Liver (tissue), 9 donors: ENCODE data around the gene CRK. TPM values are rescaled to one million over a fixed set of nuclear protein-coding genes. Genes with fewer than 3 reads are reported as not detected.

Source experiments
- DNase-seq: peaks from one replicate; pipeline ENCODE4 v3.0.0-alpha.2; 2017; ENCODE audit warnings: low spot score
- H3K27ac ChIP-seq, 2 donors: one replicate each; pipeline ENCODE4 v1.7.0; 2013; ENCODE audit warnings: inconsistent platforms in 2 of 2, low read length in 2 of 2, control low read depth in 1 of 2, low read depth in 1 of 2, mild to moderate bottlenecking in 1 of 2
- H3K27me3 ChIP-seq, 4 donors: one replicate each; pipeline versions ENCODE4 v1.6.1 to v1.7.0; 2013; ENCODE audit warnings: low read length in 3 of 4, inconsistent platforms in 1 of 4, mild to moderate bottlenecking in 1 of 4, moderate library complexity in 1 of 4; ENCODE audit not compliant: control insufficient read depth in 4 of 4, insufficient read depth in 4 of 4
- H3K36me3 ChIP-seq, 4 donors: one replicate each; pipeline versions ENCODE4 v1.6.1 to v1.7.0; 2013; ENCODE audit warnings: low read length in 3 of 4, mild to moderate bottlenecking in 3 of 4, low read depth in 1 of 4, moderate library complexity in 1 of 4; ENCODE audit not compliant: control insufficient read depth in 4 of 4, insufficient read depth in 3 of 4
- H3K4me1 ChIP-seq, 4 donors: one replicate each; pipeline versions ENCODE4 v1.6.1 to v1.7.0; 2013; ENCODE audit warnings: low read length in 3 of 4, mild to moderate bottlenecking in 3 of 4, moderate library complexity in 1 of 4; ENCODE audit not compliant: control insufficient read depth in 4 of 4, insufficient read depth in 4 of 4
- H3K4me3 ChIP-seq, 3 donors: one replicate each; pipeline versions ENCODE4 v1.6.1 to v1.7.0; 2013; ENCODE audit warnings: low read length in 3 of 3, control low read depth in 1 of 3, low read depth in 1 of 3, mild to moderate bottlenecking in 1 of 3
- H3K9ac ChIP-seq, 2 donors: one replicate each; pipeline ENCODE4 v1.7.0; 2013; ENCODE audit warnings: low read length in 2 of 2, mild to moderate bottlenecking in 2 of 2, moderate library complexity in 2 of 2, control low read depth in 1 of 2, low read depth in 1 of 2
- H3K9me3 ChIP-seq, 4 donors: one replicate each; pipeline versions ENCODE4 v1.6.1 to v1.7.0; 2013; ENCODE audit warnings: low read length in 3 of 4; ENCODE audit not compliant: control insufficient read depth in 4 of 4
- ATF3 ChIP-seq: IDR thresholded peaks from 2 replicates; pipeline ENCODE4 v1.6.1; 2016; ENCODE audit warnings: antibody characterized with exemption
- CTCF ChIP-seq: fragments of 150-350 bp; IDR thresholded peaks from 2 replicates; pipeline ENCODE4 v1.5.1; 2017; ENCODE audit warnings: improper control_type of control experiment, low read depth, low read length; ENCODE audit not compliant: missing input control
- EGR1 ChIP-seq, 2 donors: IDR thresholded peaks; 2 replicates each; pipeline ENCODE4 v1.6.1; 2016 to 2018; ENCODE audit warnings: antibody characterized with exemption in 2 of 2, low read depth in 2 of 2
- FOXA1 ChIP-seq: IDR thresholded peaks from 2 replicates; pipeline ENCODE4 v1.6.1; 2016; ENCODE audit warnings: antibody characterized with exemption
- FOXA2 ChIP-seq: IDR thresholded peaks from 2 replicates; pipeline ENCODE4 v1.6.1; 2016; ENCODE audit warnings: antibody characterized with exemption
- GABPA ChIP-seq, 2 donors: IDR thresholded peaks in 1 of 2; conservative IDR thresholded peaks in 1 of 2; 2 replicates each; pipeline ENCODE4 v1.6.1; 2016; ENCODE audit warnings: antibody characterized with exemption in 2 of 2, mild to moderate bottlenecking in 1 of 2, moderate library complexity in 1 of 2
- HNF4A ChIP-seq, 2 donors: conservative IDR thresholded peaks; 2 replicates each; pipeline ENCODE4 v1.6.1; 2016; ENCODE audit warnings: antibody characterized with exemption in 2 of 2, mild to moderate bottlenecking in 2 of 2
- JUND ChIP-seq, 2 donors: IDR thresholded peaks; 2 replicates each; pipeline ENCODE4 v1.6.1; 2016; ENCODE audit warnings: antibody characterized with exemption in 2 of 2
- NR2F2 ChIP-seq: IDR thresholded peaks from 2 replicates; pipeline ENCODE4 v1.6.1; 2016; ENCODE audit warnings: antibody characterized with exemption
- RAD21 ChIP-seq, 2 donors: IDR thresholded peaks; 2 replicates each; pipeline ENCODE4 v1.6.1; 2016; ENCODE audit warnings: antibody characterized with exemption in 2 of 2, mild to moderate bottlenecking in 2 of 2
- RXRA ChIP-seq, 2 donors: IDR thresholded peaks; 2 replicates each; pipeline ENCODE4 v1.6.1; 2017 to 2018; ENCODE audit warnings: antibody characterized with exemption in 2 of 2, mild to moderate bottlenecking in 1 of 2
- SP1 ChIP-seq: IDR thresholded peaks from 2 replicates; pipeline ENCODE4 v1.6.1; 2018; ENCODE audit warnings: antibody characterized with exemption, mild to moderate bottlenecking
- TAF1 ChIP-seq: conservative IDR thresholded peaks from 2 replicates; pipeline ENCODE4 v1.6.1; 2016; ENCODE audit warnings: antibody characterized with exemption, mild to moderate bottlenecking
- WGBS: extraction: QIAGEN DNeasy Blood & Tissue Kit; methylation state at CpG from one replicate; pipeline ENCODE4 v1.1.7; 2013; 5-methylcytosine and 5-hydroxymethylcytosine counted together
- polyA plus RNA-seq, 2 donors: library from polyadenylated mRNA; stranded (reverse) in 1 of 2; unstranded in 1 of 2; fragments of 200-250 nt in 1 of 2; fragments of >200 nt in 1 of 2; fragmentation: Nextera tagmentation in 1 of 2; extraction: Ambion mirVana in 1 of 2; gene quantifications; one replicate each; pipeline versions ENCODE4 v1.2.1 to v1.2.3, GENCODE V29; 2013 to 2015
- total RNA-seq, 2 donors: library from RNA; depleted of rRNA; stranded (reverse); fragments of >200 nt; gene quantifications; one replicate each; pipeline ENCODE4 v1.2.3, GENCODE V29; 2014
- TF ChIP-seq, protein P1 (sequence below): IDR thresholded peaks from 2 replicates; pipeline ENCODE4 v1.6.1; 2016; ENCODE audit warnings: antibody characterized with exemption
- donor health status: healthy.
- donor health status: healthy.
- donor health status: healthy.
- donor health status: healthy.
- donor health status: healthy.

Gene CRK
- total and polyA plus RNA-seq, 4 donors, result 29.5 to 69.9 (median 34.8) TPM

- TF ChIP-seq CTCF (no peak), RAD21 (IDR thresholded peaks at IDR 0.05) (peak; percentile 7 to 47), NR2F2 (peak; percentile 60), FOXA1 (no peak), TAF1 (no peak), EGR1 (IDR thresholded peaks at IDR 0.05; ENCODE audit: low read depth in 2 of 2) (peak in 1 of 2 donors; percentile 16)
Observed at GRCh38 chr17:1413281-1413791, 42.7 kb downstream of the CRK start (continued).

- 61% methylated on average over 27 of the region's 27 CpGs for WGBS
- H3K9ac ChIP-seq, result no peak overlapping the region
- H3K4me1 ChIP-seq, result peaks cover 0 to 18% (median 10%) of the 10 kb centered on the region in 4 donors
- no peak for DNase-seq
- H3K27ac ChIP-seq, result peak overlapping the region; percentile 14 to 61
- TF ChIP-seq GABPA (IDR thresholded peaks at IDR 0.05 in 1 of 2, conservative IDR thresholded peaks at IDR 0.05 in 1 of 2), result no peak
- TF ChIP-seq FOXA2, result no peak
- no peak for TF ChIP-seq RXRA (IDR thresholded peaks at IDR 0.05)
- TF ChIP-seq HNF4A (conservative IDR thresholded peaks at IDR 0.05), result peak in 1 of 2 donors; percentile 5
- no peaks in the 10 kb centered on the region for H3K27me3 ChIP-seq
- no peaks in the 10 kb centered on the region for H3K9me3 ChIP-seq
- peak overlapping the region in 1 of 3 donors; percentile 20 for H3K4me3 ChIP-seq
- H3K36me3 ChIP-seq, result no peaks in the 10 kb centered on the region
Observed at GRCh38 chr17:1412185-1413110, 43.6 kb downstream of the CRK start.

DNA sequence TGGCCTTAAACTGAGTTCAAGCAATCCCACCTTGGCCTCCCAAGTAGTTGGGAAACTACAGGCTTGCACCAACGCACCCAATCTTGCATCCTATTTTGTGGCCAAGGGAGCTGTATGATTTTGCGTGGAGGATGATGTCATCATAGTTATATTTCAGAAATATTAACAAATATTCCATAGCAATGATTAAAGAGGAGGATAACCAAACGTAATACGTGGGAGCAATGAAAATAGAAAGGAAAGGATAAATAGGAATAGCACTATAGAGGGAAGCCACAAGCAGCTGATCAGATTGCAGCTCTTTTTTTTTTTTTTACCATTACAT is 53.8 kb downstream of the CRK start:
- 93% methylated on average over 4 of the region's 4 CpGs for WGBS
- Histone ChIP-seq H3K9ac (no peak overlapping the region), H3K4me3 (no peak overlapping the region)

More for the DNA sequence above, 53.8 kb downstream of the CRK start:
- H3K9me3 ChIP-seq, result no peaks in the 10 kb centered on the region
- H3K4me1 ChIP-seq, result peaks cover 7 to 22% (median 17%) of the 10 kb centered on the region in 4 donors
- H3K36me3 ChIP-seq, result no peaks in the 10 kb centered on the region
- TF ChIP-seq SP1 (no peak), RXRA (IDR thresholded peaks at IDR 0.05) (no peak), ATF3 (no peak), JUND (IDR thresholded peaks at IDR 0.05) (no peak), HNF4A (conservative IDR thresholded peaks at IDR 0.05) (no peak), GABPA (IDR thresholded peaks at IDR 0.05 in 1 of 2, conservative IDR thresholded peaks at IDR 0.05 in 1 of 2) (no peak), TAF1 (no peak), RAD21 (IDR thresholded peaks at IDR 0.05) (no peak), NR2F2 (no peak)
- TF ChIP-seq, protein P1, sequence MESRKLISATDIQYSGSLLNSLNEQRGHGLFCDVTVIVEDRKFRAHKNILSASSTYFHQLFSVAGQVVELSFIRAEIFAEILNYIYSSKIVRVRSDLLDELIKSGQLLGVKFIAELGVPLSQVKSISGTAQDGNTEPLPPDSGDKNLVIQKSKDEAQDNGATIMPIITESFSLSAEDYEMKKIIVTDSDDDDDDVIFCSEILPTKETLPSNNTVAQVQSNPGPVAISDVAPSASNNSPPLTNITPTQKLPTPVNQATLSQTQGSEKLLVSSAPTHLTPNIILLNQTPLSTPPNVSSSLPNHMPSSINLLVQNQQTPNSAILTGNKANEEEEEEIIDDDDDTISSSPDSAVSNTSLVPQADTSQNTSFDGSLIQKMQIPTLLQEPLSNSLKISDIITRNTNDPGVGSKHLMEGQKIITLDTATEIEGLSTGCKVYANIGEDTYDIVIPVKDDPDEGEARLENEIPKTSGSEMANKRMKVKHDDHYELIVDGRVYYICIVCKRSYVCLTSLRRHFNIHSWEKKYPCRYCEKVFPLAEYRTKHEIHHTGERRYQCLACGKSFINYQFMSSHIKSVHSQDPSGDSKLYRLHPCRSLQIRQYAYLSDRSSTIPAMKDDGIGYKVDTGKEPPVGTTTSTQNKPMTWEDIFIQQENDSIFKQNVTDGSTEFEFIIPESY, result no peak
- H3K27me3 ChIP-seq, result no peaks in the 10 kb centered on the region
- H3K27ac ChIP-seq, result no peak overlapping the region
- DNase-seq, result no peak
